HG02840 (cell line): Measurements from ENCODE around the gene SERPINE1.

Experiments used
- ATAC-seq: cut with Tn5 transposase; IDR thresholded peaks from one replicate; pipeline ENCODE4 v1.9.1; 2021; ENCODE audit warnings: mild to moderate bottlenecking, moderate library complexity, moderate number of reproducible peaks; ENCODE audit not compliant: unreplicated experiment, low FRiP score

Gene SERPINE1

DNA sequence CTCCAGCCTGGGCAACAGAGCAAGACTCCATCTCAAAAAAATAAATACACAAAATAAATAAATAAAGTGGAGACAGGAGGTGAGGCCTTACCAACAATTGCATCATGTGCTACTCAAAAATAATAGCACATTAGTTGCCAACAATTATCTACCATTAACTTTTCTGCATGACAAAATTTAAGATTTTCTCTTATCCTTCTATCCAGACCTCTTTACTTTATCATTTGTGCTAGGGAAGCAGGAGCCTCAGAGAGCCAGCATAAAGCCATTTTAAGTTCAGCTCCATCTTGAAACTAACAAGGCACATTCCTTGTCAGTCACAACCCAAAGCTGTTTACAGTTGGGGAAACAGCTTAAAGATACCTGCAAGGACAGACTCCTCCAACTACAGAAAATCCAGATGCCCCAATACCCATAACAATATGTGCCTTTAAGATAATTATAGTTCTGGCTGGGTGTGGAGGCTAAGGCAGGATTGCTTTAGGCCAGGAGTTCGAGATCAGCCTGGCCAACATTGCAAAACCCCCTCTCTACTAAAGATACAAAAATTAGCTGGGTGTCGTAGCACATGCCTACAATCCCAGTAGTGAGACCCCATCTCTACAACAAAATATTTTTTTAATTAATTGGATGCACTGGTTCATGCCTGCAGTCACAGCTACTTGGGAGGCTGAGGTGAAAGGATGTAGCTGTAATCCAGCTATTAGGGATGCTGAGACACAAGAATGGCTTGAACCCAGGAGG, 25.2 kb downstream of the SERPINE1 start:
- no peak for ATAC-seq

DNA sequence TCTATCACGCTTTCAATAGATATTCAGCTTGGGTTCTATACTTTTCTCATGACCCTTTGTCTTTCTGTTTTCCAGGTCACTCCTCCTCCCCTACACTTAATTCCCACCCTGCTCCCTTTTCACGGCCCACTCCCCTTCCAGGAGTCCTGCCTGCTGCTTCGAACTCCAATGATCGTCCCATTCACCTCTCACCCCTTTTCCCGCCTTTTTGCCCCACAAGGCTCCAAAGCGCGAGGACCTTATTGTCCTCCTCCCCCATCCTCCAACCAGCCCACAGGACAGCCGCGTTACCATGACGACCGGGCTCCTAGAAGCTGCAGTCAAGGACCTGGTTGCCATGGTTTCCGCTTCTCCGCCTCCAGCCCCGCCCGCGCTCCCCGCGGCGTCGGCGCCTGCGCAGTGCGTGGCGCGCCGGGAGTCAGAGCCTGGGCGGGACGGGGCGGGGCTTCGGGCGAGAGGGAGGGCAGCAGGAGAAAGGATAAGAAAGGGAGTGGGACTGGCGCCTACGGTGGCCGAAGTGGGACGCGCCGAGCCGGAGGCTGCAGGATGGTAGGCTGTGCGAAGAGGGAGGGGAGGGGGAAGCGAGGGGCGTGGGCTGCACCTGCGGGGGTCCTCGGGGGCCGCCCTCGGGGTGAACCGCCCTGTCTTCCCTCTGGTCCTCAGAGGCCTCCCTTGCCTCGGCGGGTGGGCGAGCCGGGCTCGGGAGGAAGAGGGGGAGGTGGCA, 27.2 kb downstream of the SERPINE1 start, which contains the start of gene AP1S1:
Gene AP1S1 (plus strand): TSS at position 508 of the 724 bp plus-strand sequence. CDS start 39 bp downstream, at position 547.
- peak; percentile 71 for ATAC-seq

DNA sequence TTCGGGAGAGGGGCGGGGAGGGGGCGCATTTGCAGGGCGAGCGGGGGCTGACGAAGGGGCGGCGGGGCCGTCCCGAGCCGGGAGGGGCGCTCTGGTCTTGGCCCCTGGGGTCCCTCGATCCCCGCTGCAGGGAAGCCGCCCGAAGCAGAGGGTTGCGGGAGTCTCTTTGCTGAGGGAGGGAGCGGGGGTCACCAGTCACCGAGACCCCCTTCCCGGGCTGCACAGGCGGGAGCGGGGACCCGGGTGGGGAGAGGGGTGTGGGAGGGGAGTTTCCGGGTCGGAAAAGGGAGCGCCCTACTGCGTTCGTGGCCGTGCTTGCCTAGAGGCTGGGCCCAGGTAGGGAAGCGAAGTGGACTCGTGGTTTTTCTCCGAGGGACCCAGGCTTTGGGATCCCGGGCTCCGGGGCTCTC, 27.8 kb downstream of the SERPINE1 start:
- ATAC-seq = no peak

DNA sequence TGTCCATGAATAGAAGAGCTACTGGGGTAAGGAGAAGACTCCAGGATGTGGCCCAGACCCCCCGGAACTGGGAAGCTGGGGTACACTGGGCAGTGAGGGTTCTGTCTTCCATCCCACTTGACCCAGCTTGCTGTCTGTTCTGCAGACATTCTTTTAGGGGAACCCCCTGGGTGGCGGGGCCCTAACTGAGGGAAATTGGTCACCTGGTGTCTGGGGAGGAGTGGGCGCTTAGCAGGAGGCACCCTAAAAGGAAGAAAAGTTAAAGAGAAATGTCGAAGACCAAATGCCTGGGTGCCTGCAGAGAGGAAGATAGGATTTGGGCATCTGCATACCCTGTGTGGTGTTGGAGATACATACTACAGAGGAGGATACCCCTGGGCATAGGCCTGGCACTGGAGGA, 28.4 kb downstream of the SERPINE1 start:
- no peak for ATAC-seq

DNA sequence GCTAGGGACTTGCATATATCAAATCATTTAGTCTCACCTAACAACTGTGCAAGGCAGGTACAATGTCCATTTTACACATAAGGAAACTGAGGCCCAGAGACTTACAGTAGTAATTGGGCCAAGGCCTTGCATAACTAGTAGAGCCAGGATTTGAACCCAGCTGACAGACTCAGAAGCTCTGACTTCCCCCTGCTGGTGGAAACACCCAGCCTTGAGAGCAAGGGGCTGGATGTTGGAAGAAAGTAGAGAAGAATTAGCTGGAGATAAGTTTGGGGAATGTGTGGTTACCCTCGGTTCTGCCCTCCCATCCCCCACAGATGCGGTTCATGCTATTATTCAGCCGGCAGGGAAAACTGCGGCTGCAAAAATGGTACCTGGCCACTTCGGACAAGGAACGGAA, 29.4 kb downstream of the SERPINE1 start:
- ATAC-seq = no peak

DNA sequence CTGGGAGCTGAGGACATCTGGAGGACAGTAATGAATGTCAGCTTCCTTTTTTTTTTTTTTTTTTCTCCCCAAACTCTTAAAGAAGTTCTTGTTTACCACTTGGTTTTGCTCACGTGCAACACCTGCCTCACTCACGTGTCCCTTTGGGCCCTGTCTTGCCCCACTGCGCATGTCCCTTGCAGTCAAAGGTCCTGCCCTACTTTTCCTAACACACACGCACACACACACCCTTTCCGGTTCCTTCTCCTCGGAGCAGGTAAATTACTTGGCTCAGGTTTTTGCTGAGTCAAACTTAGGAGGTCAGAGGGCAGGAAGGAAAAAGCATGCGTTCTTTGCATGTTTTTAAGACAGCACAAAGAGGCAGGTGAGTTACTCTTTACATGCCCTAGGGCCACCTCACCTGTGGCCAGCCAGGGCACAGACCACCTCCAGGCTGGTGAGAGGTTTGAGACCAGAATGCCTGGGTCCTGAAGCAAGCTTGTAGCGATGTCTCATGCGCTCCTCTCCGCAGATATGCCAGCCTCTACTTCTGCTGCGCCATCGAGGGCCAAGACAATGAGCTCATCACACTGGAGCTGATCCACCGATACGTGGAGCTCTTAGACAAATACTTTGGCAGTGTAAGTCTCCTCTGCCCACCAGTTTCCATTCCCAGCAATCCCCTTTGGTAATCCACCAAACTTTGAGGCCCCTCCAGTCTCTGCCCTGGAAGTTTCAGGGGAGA, 30.1 kb downstream of the SERPINE1 start:
- no peak for ATAC-seq

DNA sequence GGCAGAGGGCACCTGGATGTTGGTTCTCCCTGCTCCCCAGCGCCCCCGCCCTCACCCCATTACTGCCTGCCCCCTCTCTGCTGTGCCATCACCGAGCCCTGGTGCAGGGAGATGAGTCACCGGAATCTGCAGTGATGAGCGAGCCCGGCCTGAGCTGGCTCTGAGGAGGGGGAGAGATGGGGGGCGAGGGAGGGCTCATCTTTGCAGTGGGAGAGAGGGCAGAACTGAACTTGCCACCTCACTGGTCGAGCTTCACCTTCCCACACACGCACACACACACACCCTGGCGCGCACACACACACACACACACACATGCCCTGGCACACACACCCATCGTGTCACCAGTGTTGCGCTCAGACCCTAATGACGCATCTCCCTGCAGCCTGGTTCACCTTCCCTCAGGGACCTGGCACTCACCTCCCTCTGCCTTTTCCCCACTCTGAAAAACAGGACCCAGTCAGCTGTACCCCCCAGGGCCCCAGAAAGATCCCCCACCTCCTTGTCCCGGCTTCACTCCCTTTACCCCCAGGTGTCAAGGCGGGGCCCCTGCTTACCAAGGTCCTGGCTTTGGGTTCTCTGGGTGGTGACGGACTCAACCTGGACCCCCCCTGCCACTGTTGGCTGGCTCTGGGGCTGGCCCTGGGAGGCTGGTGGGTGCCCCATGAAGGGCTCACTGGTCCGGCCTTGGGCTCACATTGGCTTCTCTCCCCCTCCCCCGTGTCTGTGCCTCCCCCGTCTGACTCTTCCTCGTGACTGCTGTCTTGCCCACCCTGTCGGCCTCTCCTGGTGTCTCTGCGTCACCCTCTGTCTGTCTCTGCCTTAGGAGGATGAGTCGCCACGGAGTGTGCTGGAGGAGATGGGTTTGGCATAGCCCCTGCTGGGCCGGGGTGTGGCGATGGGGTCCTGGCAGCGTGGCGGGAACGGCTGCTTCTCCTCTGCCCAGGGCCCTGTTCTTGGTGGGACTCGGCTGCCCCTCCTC, 33.1 kb downstream of the SERPINE1 start:
- ATAC-seq = no peak

DNA sequence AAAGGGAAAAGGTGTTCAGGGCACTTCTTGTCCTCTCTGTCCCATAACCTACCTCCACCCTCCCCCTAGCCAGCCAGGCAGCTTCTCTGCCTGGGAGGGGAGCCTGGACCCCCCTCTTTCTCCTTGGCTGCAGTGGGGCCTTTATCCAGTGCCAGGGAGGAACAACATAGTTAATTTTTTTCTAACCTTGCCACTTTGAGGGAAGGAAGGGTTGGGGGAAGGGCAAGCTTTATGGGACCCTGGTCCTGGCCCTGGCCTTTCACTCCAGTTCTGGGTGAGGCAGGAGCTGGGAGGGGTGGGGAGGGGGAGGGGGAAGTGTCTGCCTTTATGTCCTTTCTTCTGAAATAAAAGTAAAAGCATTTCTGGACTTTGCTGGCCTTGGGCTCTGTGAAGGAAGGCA, 34.0 kb downstream of the SERPINE1 start:
- ATAC-seq = no peak

DNA sequence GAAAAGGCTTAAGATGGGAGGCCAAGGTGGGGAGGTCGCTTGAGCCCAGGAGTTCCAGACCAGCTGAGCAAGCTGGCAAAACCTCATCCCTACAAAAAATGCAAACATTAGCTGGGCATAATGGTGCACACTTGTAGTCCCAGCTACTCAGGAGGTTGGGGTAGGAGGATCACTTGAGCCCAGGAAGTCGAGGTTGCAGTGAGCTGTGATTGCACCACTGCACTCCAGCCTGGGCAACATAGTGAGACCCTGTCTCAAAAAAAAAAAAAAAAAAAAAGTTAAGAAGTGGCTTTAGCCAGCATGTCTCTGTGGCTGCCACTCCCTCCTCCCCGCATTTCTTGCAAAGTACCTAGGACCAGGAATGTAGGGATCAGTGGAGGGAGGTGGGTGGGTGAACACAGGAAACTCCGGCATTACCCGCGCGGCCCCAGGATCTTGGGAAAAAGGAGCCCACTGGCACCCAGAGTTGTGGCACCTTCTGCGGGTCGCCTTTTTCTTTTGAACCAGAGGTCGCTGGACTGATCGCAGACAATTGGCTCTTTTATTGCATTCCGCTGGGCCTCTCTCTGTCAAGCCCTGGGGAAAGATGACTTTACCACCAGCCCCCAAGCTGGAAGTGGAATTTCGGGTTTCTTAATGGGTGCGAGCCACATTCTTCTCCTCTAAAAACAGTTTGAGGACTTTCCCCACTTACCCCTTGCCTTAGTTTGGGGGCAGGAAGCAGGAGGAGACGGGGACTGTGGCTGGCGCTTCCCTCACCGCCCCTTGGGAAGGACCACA, 35.0 kb downstream of the SERPINE1 start:
- no peak for ATAC-seq

DNA sequence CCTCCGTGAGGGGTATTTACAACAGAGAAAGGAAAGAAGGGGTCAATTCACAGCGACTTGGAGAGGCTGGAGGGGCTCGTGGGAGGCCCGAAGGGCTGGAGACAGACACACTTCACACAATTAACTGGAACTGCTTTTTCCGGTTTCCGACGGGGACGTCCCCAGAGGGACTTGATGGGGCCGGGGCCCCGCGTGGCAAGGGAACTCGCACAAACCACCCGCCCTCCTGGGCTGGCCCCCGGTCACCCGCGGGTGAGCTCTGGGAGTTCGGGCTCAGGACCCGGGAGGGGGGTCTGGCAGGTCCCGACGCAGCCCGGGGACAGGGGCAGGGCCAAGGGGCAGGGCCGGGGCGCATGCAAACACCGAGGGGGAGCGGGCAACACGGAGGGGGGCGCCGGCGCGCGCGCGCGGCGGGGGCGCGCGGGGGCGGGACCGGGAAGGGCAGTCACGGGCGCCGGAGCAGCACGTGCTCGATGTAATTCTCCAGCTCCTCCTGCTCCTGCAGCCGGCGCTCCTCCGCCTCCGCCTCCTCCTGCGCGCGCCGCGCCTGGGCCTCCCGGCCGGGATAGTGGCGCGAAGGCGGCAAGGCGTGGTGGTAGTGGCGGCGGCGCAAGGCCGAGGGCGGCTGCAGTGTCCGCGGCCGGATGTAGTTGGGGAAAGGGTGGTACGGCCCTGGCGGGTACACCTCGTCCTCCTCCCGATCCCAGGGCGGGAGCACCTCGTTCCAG, 35.8 kb downstream of the SERPINE1 start:
- no peak for ATAC-seq

DNA sequence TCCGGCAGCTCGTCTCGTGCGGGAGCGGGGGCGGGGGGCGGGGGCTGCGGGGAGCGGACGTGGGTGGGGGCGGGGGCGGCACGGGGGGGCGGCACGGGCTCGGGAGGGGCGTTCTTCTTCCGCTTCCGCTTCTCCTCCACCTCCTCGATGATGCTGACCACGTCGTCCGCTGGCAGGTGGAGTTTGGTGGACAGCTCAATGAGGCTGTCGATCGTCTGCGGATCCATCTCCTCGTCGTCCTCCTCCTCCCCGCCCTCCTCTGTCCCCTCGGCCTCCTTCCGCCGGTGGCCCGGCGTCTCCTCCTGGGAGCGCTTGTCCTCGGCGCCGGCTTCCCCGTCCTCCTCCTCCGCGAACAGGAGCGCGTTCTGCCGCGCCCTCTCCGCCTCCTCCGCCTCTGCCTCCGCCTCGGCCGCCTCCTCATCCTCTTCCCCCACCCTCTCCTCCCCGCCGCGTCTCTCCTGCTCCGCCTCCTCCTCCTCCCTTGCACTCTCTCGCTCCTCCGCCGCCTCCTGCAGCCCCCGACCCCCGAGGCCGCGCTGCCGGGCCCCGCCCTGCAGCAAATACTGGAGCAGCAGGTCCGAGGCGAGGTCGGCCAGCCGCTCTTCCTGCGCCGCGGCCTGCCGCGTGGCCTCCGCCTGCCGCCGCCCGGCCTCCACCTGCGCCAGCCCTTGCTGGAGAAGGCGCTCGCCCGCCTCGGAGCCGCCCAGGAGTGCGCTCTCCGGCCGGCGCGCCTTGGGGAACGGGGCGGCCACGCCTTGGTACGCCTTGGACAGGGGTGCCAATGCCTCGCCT, 36.6 kb downstream of the SERPINE1 start:
- ATAC-seq = no peak

DNA sequence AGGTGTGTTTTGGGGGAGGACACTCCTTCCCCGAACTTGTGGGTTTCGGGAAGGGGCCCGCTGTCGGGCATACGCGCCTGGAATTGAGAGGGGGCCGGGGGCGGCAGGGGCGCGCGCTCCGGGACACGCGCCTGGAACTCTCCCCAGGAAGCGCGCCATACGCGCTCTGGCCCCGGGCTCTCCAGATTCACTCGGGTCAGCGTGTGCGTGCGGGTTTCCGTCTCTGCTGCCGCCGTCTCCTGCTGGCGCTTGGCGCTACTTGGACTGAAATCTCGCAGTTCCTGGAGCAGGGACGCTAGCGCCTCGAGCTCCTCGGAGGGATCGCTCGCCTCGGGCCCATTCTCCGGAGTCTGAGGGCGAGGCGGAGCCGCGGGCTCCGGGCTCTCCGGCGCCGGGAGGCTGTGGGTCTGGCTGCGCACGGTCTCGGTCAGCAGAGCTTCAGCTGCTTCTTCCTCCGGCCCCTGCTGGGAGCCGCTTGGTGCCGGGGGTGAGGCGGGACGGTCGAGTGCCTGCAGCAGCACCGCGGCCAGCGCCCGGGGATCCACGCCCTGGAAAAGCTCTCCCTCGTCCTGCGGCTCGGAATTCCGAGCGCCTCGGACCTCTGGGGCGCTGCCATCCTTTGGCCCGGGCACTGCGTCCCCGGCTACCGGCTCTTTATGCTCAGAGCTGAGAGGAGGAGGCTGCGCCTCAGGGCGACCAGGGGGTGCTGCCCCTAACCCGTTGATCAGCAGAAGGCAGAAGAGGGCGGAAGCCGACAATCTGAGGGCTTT, 37.4 kb downstream of the SERPINE1 start:
- ATAC-seq = no peak

DNA sequence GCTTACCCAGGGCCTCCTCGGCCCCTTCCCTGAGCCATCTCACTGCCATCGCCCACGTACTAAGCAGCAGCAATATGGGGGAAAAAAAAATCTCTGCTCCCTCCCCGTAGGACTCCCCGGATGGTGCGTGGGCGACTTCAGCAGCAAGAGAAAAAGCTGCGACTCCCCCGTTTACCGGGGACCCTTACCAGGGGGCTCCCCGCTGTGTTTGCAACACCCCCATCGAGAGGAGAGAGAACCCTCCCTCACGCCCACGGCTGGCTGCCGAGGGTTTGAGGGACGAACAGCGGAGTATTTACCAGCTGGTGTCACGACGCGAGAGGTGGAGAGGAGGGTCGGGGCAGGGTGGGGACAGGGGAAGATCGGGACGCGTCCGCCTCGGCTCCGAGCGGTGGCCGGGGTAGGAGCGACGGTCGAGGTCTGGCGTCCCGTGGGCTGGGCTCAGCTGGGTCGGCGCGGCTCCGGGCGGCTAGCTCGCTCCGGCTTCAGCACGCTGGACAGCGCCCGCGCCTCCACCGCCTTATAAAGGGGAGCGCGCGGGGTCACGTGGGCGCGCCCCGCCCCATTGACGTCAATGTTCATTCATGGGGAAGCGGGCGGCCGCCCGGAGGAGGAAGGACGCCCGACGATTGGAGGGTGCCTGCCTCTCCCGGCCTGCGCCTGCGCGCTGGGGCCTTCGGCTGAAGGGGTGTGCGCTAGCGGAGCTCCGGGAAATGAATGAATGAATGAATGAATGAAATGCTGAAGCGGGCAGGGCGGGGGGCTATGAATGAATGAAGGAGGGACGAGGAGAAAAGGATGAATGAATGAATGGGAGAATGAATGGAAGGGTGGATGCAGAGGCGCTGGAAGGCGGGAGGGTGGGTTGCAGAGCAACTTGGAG, 38.4 kb downstream of the SERPINE1 start, which contains the start of gene VGF:
Gene VGF (minus strand): TSS at position 495 of the 883 bp plus-strand sequence. CDS start 726 bp downstream, outside the sequence.
- ATAC-seq = peak; percentile 59

DNA sequence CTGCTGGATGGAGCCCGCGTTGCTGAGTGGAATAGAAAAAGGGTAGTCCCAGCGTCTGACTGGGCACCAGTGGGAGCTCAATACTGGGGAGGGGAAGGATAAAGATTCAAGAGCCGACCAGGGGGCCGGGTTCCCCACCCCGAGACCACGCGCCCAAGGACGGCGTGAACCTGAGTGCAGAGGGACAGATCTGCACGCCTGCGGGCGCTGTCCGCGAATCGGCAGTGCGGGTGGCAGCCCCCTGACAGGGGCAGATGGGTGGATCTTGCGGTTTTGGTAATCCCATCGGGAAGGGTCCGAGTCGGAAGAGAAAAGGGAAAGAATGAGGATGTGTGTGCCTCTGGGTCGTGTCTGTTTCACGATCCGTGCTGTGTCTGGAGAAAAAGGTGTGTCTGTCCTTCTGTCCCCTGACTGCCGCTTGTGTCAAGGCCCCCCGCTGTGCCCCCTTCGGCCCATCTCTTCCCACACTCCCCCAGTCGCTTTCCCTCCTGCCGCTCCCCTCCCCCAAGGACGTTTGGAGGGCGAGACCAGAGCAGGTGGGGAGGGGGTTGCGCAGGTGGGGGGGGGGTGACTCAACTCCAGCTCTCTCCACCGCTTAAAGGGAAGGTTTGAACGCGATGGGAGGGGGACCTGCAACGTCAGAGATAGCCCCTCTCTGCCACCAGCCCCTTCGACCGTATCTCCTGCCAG, 39.2 kb downstream of the SERPINE1 start:
- ATAC-seq = no peak

DNA sequence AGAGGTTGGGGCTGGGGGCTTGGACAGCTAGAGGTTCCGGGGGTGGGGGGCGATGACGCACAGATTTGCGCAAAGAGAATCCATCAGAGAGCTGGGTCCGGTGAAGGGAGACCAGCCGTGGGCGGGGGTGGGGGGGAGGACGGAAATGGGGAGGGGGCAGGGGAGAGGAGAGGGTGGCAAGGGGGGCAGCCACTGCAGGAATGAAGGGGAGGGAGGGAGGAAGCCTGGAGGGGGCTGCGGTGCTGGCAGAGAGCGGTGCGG, 39.7 kb downstream of the SERPINE1 start:
- ATAC-seq = no peak
